Activated CD4-positive, alpha-beta T cell treated with anti-CD3 and anti-CD28 coated beads for 4 hours (primary cell): ENCODE measurements around the gene ADAM33.

Source experiments
- DNase-seq, 2 donors: peaks; one replicate each; pipeline ENCODE4 v3.0.0-alpha.2; 2020

Gene ADAM33

DNA sequence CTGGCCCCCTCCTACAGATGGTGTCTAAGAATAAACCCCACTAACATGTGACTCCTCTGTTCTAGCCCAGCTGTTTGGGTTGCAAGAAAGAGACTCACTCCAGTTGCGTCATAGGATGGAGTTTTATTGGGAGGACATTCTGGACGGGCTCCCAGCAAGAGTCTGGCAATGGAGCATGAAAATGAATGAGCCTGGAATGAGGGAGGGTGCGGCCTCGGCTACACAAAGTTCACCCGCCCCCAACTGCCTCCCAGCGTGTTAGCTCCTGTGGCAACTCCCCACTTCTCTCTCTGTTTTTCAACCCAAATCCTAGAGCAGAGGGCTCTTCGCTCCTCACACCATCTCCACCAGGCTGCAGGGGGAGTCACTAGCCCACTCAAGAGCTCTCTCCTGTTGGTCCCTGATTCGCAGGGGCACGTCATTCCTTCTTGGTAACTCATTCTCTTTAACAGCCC lies 5.1 kb upstream of the ADAM33 start:
- no peak for DNase-seq

DNA sequence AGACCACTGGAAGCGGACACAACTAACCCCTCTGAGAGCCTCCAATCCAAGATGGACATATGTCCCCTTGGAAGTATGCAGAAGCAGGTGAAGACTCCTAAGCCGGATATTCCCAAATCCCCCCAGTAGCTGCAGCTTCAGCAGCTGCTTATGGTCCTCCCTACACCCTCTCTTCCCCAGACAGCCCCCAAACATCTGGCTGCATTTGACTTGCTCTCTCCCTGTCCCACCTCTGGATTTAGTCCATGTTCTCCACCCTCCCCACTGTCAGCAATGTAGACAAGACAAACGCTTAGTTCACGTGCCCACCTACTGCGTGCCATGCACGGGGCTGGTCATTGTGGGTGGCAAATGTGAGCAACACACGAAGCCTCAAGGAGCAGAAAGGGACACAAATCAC lies 4.6 kb upstream of the ADAM33 start:
- DNase-seq, result no peak

DNA sequence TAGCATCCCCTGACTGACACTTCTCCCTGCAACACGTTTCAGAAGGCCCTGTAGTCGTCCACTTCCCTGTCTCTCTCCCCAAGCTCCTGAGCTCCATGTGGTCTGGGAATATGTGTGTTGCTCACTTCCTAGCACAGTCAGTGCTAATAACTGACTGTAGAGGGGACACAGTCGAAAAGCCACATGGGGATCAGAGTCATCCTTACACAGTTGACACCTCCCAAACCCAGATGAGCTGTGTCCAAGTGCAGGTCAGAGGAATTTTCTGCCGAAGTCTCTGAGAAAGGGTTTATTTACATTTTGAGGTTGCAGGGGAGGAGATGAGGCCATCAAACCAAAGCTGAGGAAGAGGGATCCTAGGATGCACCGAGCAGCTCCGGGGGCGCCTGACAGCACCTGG lies 3.5 kb upstream of the ADAM33 start:
- DNase-seq, result no peak

GRCh38 chr20:3681352-3681930 lies 369 bp downstream of the ADAM33 start:
- DNase-seq, result no peak

GRCh38 chr20:3680701-3681351 lies 984 bp downstream of the ADAM33 start:
- DNase-seq, result no peak

DNA sequence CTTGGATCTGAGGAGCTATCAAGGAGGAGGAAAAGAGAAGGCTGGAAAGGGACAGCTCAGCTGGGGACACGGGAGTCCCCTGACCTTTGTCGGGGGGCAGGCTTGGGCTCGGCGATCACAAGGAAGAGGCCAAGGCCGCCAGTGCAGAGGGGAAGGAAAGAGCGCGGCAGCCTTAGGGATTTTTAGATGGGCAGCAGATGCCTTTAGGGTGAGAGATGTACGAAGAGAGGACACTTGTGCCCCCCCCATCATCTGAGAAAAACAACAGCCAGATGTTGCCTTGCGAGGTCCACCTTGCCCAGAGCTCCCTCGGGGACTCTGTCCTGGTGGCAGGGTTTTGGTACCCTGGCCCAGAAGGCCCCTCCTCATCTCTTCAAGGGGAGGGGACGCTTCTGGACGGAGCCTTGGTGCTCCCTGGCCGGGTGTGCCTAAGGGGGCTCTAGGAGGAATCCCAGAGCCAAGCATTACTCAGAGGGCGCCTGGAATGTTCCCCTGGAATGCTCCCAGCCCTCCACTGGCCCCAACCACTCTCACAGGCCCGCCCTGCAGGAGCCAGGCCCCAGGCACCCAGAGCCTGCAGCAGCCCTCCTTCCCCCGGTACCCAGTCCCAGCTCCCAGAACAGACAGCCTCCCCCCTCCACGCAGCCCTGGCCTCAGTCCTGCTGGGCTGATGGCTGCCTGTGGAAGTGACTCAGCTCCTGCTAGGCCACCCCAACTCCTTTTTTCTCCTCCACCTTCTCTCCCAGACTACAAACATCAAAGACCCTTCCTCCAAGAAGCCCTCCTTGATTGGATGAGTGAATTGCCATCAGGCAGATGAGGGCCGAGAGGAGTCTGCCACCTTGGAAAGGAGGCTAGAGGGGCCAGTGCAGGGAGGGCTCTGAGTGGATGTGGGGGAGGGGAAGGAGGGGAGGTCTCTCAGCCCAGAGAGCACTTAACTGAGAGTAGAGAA lies 1.8 kb downstream of the ADAM33 start:
- no peak for DNase-seq

DNA sequence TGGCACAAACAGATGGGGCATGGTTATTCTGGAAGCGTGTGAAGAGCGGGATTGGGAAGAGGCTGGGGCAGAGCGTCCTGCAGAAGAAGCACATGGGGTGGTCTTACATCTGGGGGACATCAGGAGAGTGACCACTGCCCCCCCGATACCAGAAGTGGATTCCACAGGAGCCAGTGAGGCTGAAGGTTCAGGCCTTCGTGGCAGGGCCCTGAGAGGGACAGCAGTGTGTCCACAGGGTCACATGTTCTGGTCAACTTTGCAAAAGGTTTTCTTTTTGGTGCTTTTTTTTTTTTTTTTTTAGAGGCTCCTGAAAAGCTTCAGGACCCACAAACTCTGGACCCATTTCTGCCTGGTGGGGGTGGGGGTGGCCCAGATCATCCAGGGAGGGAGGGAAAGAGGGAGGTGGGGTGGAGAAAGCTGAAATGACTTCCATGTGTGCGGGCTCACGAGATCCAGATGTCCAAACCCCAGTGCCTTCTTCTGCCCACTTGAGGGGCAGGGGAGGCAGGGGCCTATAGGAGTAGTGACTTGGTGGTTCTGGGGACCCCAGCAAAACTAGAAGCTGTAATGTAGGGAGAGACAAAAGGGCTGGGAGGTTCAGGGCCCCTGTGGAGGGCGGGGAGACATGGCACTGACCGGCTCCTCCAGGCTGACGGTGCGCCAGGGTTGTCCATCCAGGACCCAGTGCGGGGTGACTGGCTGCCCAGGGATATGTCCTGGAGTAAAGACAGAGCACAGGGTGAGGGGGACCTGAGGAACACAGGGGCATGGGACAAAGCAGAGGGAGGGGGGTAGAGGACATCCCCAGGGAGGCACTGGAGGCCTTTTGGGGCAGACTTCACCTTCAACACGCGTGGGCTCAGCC lies 2.7 kb downstream of the ADAM33 start:
- DNase-seq, result no peak

DNA sequence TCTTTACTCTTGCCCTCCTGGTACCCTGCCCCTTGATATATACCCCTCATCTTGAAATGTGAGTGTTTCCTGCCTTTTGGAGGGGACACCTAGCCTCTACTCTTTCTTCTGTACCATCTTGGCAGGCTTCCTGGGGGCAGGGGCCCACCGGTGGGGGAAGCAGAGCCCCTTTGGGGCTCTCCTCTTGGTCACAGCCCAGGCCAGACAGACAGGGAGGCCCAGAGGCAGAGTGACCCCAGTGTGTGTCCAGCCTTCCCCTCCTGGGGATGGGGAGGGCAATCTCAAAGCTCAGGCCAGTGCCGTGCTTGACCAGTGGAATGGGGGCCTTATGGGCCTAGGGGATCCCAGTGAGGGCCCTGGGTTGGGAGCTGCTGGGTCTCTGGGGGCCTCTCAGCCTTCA lies 3.6 kb downstream of the ADAM33 start:
- DNase-seq, result no peak

- no peak for DNase-seq
These were observed 4.1 kb downstream of the ADAM33 start for GRCh38 chr20:3677733-3678132.

GRCh38 chr20:3674995-3675900 lies 6.6 kb downstream of the ADAM33 start:
- DNase-seq, result no peak

GRCh38 chr20:3674447-3674846 lies 7.4 kb downstream of the ADAM33 start:
- no peak for DNase-seq

DNA sequence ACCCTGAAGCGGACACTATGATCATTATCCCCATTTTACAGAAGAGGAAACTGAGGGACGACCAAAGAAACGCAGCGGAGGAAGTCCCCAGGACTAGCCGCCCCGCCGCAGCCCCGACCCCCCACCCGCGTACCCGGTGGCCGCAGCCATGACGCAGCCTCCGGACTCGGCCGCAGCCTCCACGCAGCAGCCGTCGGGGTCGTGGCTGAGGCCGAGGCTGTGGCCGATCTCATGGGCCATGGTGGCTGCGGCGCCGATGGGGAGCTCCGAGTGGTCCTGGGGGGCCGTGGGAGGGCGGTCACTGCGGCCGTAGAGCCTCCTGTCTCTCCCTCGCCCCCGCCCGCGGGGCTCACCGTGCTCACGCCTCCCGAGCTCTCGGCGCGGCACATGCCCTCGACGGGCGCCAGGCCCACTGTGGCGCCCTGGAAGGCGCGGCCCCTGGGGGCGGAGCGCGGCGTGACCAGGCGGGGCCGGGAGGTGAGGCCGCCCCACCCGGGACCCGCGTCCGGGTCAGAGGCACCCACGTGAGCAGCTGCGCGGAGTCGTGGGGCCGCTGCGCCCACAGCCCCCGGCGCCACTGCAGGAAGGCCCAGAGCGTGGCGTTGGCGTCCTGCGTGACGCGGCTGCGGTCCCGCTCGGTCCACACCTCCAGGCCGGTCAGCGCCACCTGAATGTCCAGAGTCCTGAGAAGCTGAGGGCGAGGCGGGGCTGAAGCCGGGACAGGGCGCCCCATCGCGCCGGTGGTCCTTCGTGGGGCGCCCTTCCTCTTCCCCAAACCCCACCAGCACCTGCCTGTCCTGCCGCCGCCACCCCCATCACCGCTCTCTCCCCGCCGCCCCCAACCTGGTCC lies 8.4 kb downstream of the ADAM33 start:
- DNase-seq, result no peak

DNA sequence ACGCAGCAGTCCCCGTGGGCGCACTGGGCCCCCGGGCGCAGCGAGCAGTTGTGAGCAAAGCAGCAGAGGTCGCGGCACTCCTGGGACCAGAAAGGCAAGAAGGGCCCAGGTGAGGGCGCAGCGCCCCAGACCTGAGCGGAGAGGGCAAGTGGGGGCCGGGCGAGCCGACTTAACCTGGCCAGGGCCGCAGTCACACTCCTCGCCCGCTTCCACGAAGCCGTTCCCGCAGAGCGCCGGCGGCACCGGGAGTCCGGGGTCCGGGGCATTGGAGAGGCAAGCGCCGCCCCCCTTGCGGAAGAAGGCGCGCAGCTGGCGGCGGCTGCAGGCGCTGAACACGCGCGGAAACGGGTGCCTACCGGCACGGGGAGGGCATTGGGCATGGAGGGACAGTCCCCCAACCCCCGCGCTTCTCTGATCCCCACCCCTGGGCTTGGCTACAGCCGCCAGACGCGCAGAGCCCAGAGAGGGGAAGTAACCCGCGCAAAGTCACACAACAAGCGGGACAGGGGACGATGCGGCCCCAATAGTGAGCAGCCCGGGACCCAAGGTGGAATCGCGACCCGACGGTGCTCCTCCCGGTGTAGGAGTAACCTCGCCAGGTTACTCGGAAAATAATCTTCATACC lies 9.2 kb downstream of the ADAM33 start:
- no peak for DNase-seq

DNA sequence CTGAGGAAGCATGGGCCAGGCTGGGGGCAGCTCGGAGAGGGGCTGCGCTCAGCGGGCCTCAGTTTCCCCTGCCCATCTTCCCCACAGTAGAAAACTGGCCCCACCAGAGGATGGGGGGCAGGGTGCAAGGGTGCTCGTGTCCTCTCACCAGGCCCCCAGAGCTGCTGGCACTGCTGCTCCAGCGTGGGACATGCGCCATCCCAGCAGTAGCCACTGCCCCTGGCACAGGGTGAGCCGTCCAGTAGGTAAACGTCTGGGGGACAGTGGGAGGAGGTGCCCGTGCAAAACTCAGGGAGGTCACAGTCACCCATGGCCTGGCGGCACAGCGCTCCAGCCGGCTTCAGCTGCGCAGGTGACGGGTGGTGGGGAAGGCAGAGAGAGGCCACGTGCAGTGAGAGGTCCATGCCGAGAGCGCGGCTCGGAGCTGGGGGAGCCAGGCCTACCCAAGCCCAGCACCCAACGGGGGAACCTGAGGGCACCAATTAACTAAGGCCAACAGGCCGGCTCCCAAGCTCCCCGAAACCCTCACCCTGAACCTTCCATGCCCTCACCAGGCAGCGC lies 9.7 kb downstream of the ADAM33 start:
- DNase-seq, result no peak

- no peak for DNase-seq
These were observed 10.9 kb downstream of the ADAM33 start for GRCh38 chr20:3670945-3671344.

DNA sequence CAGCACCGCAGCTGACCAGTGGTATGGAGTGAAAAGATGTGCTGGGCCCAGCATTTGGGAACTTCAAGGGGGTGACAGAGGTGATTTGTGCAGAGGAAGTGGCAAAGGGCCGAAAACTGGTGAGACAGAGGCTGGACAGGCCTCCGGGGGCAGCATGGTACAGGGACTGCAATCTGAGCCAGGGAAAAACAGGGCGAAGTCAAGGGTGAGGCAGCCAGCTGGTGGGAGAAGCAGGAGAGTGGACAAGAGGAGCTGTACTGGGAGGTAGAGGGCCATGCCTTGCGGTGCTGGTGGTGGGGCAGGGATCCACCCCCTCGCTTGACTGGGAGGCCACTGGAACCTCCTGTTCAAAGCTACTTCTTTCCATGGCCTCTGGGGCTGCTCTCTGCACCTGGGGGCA lies 11.3 kb downstream of the ADAM33 start:
- DNase-seq, result no peak

DNA sequence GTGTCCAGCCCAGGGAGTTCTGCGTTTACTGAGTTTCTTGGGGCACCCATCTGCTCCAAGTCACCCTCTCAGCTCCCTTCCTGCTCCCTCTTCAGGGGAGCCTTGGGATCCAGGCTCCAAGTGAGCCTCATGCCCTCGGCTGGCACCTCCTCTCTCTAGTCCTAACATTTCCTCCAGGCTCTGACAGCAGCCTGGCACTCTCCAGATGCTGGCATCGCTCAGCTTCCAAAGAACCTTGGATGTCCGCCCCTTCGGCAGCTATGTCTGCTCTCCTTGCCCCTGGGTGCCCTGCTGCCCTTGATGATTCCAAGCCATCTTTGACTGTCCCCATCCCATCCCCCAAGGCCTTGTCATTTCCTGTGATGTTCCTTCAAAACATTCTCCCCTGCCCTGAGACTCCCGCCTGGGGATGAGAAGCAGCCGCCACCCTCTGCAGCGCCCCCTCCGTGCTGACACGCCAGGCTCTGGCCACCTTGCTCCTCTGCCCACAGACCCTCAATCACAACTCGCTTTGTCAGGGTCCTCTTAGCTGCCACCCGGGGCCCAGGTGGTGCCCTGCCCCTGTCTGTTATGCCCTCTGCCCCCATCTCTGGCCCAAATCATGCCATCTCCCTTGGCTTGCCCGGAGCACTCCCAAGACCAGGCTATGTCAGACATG lies 12.0 kb downstream of the ADAM33 start:
- no peak for DNase-seq

DNA sequence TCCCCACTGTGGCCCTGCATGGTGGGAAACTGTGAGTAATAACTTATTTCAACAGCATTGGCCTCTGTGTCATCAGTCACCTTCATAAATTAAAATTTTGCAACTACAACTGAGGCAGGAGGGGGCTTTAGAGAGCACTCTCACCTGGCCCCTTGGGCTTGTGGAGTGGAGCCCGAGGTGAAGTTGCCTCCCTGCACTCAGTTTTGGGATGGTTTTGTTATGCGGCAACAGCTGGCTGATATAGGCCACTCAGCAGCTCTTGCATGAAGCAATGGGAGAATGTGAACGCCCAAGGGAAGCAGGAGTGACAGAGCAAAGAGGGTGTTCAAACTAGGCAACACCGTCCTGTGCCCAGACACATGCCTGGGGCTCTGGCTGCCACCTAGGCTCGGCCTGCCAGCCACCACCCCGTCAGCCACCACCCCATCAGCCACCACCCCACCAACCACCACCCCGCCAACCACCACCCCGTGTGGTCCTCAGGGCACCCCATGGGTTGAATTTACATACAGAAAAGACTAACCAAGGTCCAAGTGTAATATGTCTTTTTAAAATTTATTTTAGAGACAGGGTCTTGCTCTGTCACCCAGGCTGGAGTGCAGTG lies 14.3 kb downstream of the ADAM33 start:
- DNase-seq, result no peak

DNA sequence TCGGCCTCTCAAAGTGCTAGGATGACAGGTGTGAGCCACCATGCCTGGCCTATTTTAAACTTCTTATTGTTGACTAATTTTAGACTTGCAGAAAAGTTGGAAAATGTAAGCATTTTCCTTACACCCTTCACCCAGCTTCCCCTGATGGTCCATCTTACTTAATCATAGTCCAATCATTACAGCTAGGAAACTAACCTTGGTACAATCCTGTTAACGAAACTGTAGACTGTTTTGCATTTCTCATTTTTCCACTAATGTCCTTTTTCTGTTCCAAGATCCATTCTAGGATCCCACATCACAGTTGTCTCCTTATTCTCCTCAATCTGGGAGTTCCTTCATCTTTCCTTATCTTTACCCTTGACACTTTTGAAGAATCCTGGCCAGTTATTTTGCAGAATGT lies 18.0 kb downstream of the ADAM33 start:
- no peak for DNase-seq
